Bronchus fibroblast of lung (primary cell): ENCODE results near the gene CD74. TPM values are rescaled to one million over a fixed set of nuclear protein-coding genes. Genes with fewer than 3 reads are reported as not detected.

Experiments used
- total RNA-seq: library from RNA; depleted of rRNA; stranded (reverse); fragments of >200 nt; gene quantifications from 2 replicates; pipeline ENCODE4 v1.2.3, GENCODE V29; 2015

Gene CD74
- total RNA-seq, result 1.0 and 1.6 TPM in 2 replicates

GRCh38 chr5:150412319-150413175 lies at the start of gene CD74:
Gene CD74, minus strand, starts transcription at chr5:150412910. Its CDS starts 161 bp downstream, at chr5:150412749.

GRCh38 chr5:150449517-150450339 lies 37.0 kb upstream of the CD74 start, which contains the start of gene RPS14:
Gene RPS14, minus strand, starts transcription at chr5:150449739. Its CDS starts 2,006 bp downstream, at chr5:150447733.

GRCh38 chr5:150357326-150358260 lies 55.1 kb downstream of the CD74 start, which contains the start of gene TCOF1:
Gene TCOF1, plus strand, starts transcription at chr5:150357697. Its CDS starts 50 bp downstream, at chr5:150357747.

Other genes starting within 250 kb of the CD74 start
- not detected in 2 replicates for gene CDX1, start 246.1 kb downstream of the CD74 start, total RNA-seq
- not detected in 2 replicates for gene SLC6A7, start 222.8 kb downstream of the CD74 start, total RNA-seq
- 0.45 TPM in 1 of 2 replicates, not detected in the other for gene CAMK2A, start 123.1 kb downstream of the CD74 start, total RNA-seq
- 11.8 and 13.4 TPM in 2 replicates for gene ARSI, start 110.0 kb downstream of the CD74 start, total RNA-seq
- gene TCOF1, start 55.2 kb downstream of the CD74 start, total RNA-seq, result 37.2 and 42.4 TPM in 2 replicates
- 3,076 and 3,106 TPM in 2 replicates for gene RPS14, start 36.8 kb upstream of the CD74 start, total RNA-seq
- gene NDST1, start 95.2 kb upstream of the CD74 start, total RNA-seq, result 48.6 and 58.3 TPM in 2 replicates
- gene SYNPO, start 227.8 kb upstream of the CD74 start, total RNA-seq, result 1.0 and 1.3 TPM in 2 replicates
- 1.0 and 1.8 TPM in 2 replicates for gene MYOZ3, start 248.3 kb upstream of the CD74 start, total RNA-seq